ENCODE results near the gene COL6A6. TPM values are rescaled to one million over a fixed set of nuclear protein-coding genes. Genes with fewer than 3 reads are reported as not detected.

COL6A6 gene
- polyA plus RNA-seq, 4 donors: 0.01 to 2.2 TPM; not detected in 2

DNA sequence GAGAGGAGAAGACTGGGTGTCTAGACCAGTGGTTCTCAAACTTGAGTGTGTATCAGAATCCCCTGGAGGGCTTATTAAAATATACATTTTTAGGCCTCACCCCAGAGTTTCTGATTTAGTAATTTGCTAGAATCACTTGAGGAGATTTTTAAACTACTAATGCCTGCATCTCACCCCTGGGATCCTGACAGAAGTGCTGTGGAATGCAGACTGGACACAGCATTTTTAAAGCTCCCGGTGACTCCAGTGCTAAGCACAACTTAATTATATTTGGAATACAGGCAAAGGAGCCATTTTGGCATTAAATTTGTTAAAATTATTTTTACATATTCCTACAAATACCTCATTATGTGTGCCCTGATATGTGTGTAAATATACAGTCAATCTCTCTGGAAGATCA lies 26.7 kb upstream of the COL6A6 start:
- H3K4me1 ChIP-seq (ENCODE audit: control insufficient read depth in 3 of 3, insufficient read depth in 2 of 3, low read depth in 1 of 3, low read length in 2 of 3): no peaks in the 10 kb centered on the region
- no peak overlapping the region for H3K4me3 ChIP-seq (ENCODE audit: low read depth in 1 of 3, low read length in 3 of 3)
- no peaks in the 10 kb centered on the region for H3K9me3 ChIP-seq (ENCODE audit: control insufficient read depth in 2 of 2, insufficient read depth in 1 of 2, low read depth in 1 of 2, low read length in 1 of 2)
- H3K27me3 ChIP-seq (ENCODE audit: control insufficient read depth in 3 of 3, insufficient read depth in 3 of 3, low read length in 3 of 3): no peaks in the 10 kb centered on the region
- H3K27ac ChIP-seq (ENCODE audit: low read depth in 1 of 3, low read length in 2 of 3): no peak overlapping the region
- FAIRE-seq (no peak), DNase-seq (no peak)
- H3K36me3 ChIP-seq (ENCODE audit: control insufficient read depth in 3 of 3, insufficient read depth in 2 of 3, low read depth in 1 of 3, low read length in 3 of 3): no peaks in the 10 kb centered on the region
- 69 to 92% (median 70%) methylated on average over 1 of the region's 1 CpG for WGBS, 3 donors

DNA sequence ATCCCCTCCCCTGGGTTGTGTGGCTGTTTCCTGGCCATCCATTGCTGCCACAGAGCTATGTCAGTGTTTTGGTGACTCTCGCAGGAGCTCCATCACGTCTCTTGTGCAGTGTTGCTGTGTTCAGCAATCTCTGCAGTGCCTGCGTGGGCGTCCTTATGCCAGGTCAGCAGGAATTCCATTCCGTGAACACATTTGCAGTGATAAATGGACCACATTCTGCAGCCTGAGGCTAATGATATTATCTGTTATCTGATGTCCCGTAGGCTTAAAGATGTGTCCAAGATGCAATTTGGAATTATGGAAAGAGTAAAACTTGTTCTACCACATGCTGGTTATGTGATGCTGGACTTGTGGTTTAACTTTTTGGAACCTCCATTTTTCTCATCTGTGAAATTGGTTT lies 25.5 kb upstream of the COL6A6 start:
- Histone ChIP-seq H3K9me3 (ENCODE audit: control insufficient read depth in 2 of 2, insufficient read depth in 1 of 2, low read depth in 1 of 2, low read length in 1 of 2) (no peaks in the 10 kb centered on the region), H3K4me3 (ENCODE audit: low read depth in 1 of 3, low read length in 3 of 3) (no peak overlapping the region), H3K27ac (ENCODE audit: low read depth in 1 of 3, low read length in 2 of 3) (no peak overlapping the region), H3K27me3 (ENCODE audit: control insufficient read depth in 3 of 3, insufficient read depth in 3 of 3, low read length in 3 of 3) (no peaks in the 10 kb centered on the region), H3K4me1 (ENCODE audit: control insufficient read depth in 3 of 3, insufficient read depth in 2 of 3, low read depth in 1 of 3, low read length in 2 of 3) (no peaks in the 10 kb centered on the region), H3K36me3 (ENCODE audit: control insufficient read depth in 3 of 3, insufficient read depth in 2 of 3, low read depth in 1 of 3, low read length in 3 of 3) (no peaks in the 10 kb centered on the region)
- FAIRE-seq: no peak
- DNase-seq: no peak
- 72 to 88% (median 84%) methylated on average over 6 of the region's 6 CpGs for WGBS, 3 donors

DNA sequence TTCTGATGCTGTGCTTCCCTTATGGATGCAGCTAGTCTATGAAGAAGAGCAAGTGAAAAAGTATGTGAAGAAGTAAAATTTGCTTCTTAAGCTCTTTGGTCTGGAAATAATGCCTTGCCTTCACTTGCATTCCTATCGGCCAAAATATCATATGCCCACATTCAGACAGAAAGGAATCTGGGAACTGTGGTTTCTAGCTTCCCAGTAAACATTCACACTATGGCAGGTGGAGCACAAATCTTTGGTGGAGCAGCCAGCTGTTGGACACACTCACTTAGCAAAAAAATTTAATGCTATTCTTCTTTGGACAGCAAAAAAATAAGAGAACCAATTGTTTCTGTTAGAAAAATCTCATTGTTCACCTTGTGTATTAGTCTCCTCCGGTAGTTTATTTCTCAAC lies 12.3 kb upstream of the COL6A6 start:
- no peak for FAIRE-seq
- H3K36me3 ChIP-seq (ENCODE audit: control insufficient read depth in 3 of 3, insufficient read depth in 2 of 3, low read depth in 1 of 3, low read length in 3 of 3): no peaks in the 10 kb centered on the region
- H3K4me1 ChIP-seq (ENCODE audit: control insufficient read depth in 3 of 3, insufficient read depth in 2 of 3, low read depth in 1 of 3, low read length in 2 of 3): no peaks in the 10 kb centered on the region
- no peak for DNase-seq
- H3K27me3 ChIP-seq (ENCODE audit: control insufficient read depth in 3 of 3, insufficient read depth in 3 of 3, low read length in 3 of 3): peaks cover 0 to 2% (median 0%) of the 10 kb centered on the region in 3 donors
- H3K4me3 ChIP-seq (ENCODE audit: low read depth in 1 of 3, low read length in 3 of 3): no peak overlapping the region
- H3K27ac ChIP-seq (ENCODE audit: low read depth in 1 of 3, low read length in 2 of 3): no peak overlapping the region
- 87 to 96% (median 93%) methylated on average over 2 of the region's 2 CpGs for whole genome bisulfite sequencing, 3 donors
- H3K9me3 ChIP-seq (ENCODE audit: control insufficient read depth in 2 of 2, insufficient read depth in 1 of 2, low read depth in 1 of 2, low read length in 1 of 2): no peaks in the 10 kb centered on the region

DNA sequence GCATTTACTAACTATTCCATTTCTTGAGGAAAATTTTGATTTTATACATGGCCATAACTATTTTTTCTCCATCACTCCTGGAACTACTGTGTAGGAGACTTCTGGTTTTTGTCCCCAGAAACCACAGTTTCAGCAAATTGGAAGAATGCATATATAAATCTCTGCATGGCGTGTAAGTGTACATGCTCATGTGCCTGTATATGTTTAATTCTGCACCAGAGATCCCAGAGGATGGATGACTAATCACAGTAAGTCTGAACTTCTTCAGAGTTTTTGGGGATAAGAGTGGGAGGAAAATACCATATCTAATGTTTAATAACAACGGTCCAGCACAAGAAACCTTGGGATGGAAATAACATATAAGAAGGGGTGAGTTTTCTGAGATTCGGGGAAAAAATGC lies 10.9 kb upstream of the COL6A6 start:
- H3K36me3 ChIP-seq (ENCODE audit: control insufficient read depth in 3 of 3, insufficient read depth in 2 of 3, low read depth in 1 of 3, low read length in 3 of 3): no peaks in the 10 kb centered on the region
- H3K4me3 ChIP-seq (ENCODE audit: low read depth in 1 of 3, low read length in 3 of 3): no peak overlapping the region
- H3K27ac ChIP-seq (ENCODE audit: low read depth in 1 of 3, low read length in 2 of 3): no peak overlapping the region
- H3K27me3 ChIP-seq (ENCODE audit: control insufficient read depth in 3 of 3, insufficient read depth in 3 of 3, low read length in 3 of 3): peaks cover 0 to 2% (median 0%) of the 10 kb centered on the region in 3 donors
- H3K9me3 ChIP-seq (ENCODE audit: control insufficient read depth in 2 of 2, insufficient read depth in 1 of 2, low read depth in 1 of 2, low read length in 1 of 2): no peaks in the 10 kb centered on the region
- H3K4me1 ChIP-seq (ENCODE audit: control insufficient read depth in 3 of 3, insufficient read depth in 2 of 3, low read depth in 1 of 3, low read length in 2 of 3): no peaks in the 10 kb centered on the region
- DNase-seq (no peak), FAIRE-seq (no peak)
- 72 to 81% (median 74%) methylated on average over 3 of the region's 3 CpGs for WGBS, 3 donors

DNA sequence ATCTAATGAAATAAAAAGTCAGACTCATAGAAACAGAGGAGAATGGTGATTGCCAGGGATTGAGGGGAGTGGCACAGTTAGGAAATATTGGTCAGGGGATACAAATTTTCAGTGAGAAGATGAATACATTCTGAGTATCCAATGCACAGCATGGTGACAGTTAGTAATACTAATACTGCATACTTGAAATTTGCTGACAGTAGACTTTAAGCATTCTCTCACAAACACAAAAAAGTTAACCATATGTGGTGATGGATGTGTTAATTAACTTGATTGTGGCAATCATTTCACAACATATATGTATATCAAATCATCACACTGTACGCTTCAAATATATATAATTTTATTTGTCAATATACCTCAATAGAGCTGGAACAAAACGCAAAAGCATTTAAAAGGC lies 9.2 kb upstream of the COL6A6 start:
- 80 to 95% (median 89%) methylated on average over 2 of the region's 2 CpGs for WGBS, 3 donors
- no peaks in the 10 kb centered on the region for H3K4me1 ChIP-seq (ENCODE audit: control insufficient read depth in 3 of 3, insufficient read depth in 2 of 3, low read depth in 1 of 3, low read length in 2 of 3)
- no peaks in the 10 kb centered on the region for H3K36me3 ChIP-seq (ENCODE audit: control insufficient read depth in 3 of 3, insufficient read depth in 2 of 3, low read depth in 1 of 3, low read length in 3 of 3)
- no peak overlapping the region for H3K4me3 ChIP-seq (ENCODE audit: low read depth in 1 of 3, low read length in 3 of 3)
- peaks cover 0 to 2% (median 0%) of the 10 kb centered on the region in 3 donors for H3K27me3 ChIP-seq (ENCODE audit: control insufficient read depth in 3 of 3, insufficient read depth in 3 of 3, low read length in 3 of 3)
- DNase-seq: no peak
- H3K9me3 ChIP-seq (ENCODE audit: control insufficient read depth in 2 of 2, insufficient read depth in 1 of 2, low read depth in 1 of 2, low read length in 1 of 2): no peaks in the 10 kb centered on the region
- H3K27ac ChIP-seq (ENCODE audit: low read depth in 1 of 3, low read length in 2 of 3): no peak overlapping the region
- no peak for FAIRE-seq

DNA sequence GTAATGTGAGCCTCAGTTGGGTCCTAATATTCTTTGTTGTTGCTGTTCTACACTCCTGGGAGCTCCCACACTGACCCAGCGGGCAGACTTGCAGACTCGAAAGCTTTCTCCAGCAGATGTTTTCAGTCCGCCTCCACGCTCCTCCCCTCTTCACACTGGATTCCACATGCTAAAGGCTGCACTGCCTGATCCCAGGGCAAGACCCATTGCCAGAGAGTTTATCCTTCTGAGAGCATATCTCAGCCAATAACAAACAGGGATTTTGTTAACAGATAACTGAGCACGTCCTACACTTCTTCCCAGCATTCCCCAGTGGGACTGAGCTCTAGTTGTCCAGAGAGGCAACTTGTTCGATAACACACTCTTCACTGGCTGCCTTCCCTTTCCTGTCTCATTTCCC lies 8.0 kb upstream of the COL6A6 start:
- H3K4me1 ChIP-seq (ENCODE audit: control insufficient read depth in 3 of 3, insufficient read depth in 2 of 3, low read depth in 1 of 3, low read length in 2 of 3): no peaks in the 10 kb centered on the region
- 50 to 64% (median 51%) methylated on average over 6 of the region's 6 CpGs for WGBS, 3 donors
- FAIRE-seq: no peak

DNA sequence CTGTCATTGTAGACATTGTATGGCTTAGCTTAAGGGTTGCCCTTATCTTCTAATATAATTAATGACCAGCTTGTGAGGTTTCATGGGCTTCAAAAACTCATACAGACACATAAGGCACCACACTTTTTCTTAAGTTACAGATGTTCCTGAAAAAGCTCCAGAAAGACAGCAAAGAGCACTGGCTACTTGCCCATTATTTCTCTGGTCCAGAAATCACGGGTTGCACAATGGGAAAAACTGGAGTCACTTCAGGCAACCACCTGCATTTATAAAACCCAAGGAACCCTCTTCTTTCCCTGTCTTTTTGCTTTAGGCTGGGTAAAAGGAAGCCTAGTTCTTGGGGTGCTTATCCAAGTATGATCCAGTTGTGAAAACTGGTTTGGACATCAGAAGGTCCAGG lies 2.3 kb upstream of the COL6A6 start:
- no peak for DNase-seq
- Histone ChIP-seq H3K4me3 (ENCODE audit: low read depth in 1 of 3, low read length in 3 of 3) (no peak overlapping the region), H3K9me3 (ENCODE audit: control insufficient read depth in 2 of 2, insufficient read depth in 1 of 2, low read depth in 1 of 2, low read length in 1 of 2) (no peaks in the 10 kb centered on the region), H3K36me3 (ENCODE audit: control insufficient read depth in 3 of 3, insufficient read depth in 2 of 3, low read depth in 1 of 3, low read length in 3 of 3) (no peaks in the 10 kb centered on the region), H3K4me1 (ENCODE audit: control insufficient read depth in 3 of 3, insufficient read depth in 2 of 3, low read depth in 1 of 3, low read length in 2 of 3) (no peaks in the 10 kb centered on the region), H3K27ac (ENCODE audit: low read depth in 1 of 3, low read length in 2 of 3) (no peak overlapping the region), H3K27me3 (ENCODE audit: control insufficient read depth in 3 of 3, insufficient read depth in 3 of 3, low read length in 3 of 3) (peaks cover 0 to 30% (median 2%) of the 10 kb centered on the region in 3 donors)
- FAIRE-seq: no peak
- WGBS, 3 donors: 52 to 60% (median 56%) methylated on average over 1 of the region's 1 CpG

More for the DNA sequence above, 8.0 kb upstream of the COL6A6 start:
- Histone ChIP-seq H3K9me3 (ENCODE audit: control insufficient read depth in 2 of 2, insufficient read depth in 1 of 2, low read depth in 1 of 2, low read length in 1 of 2) (no peaks in the 10 kb centered on the region), H3K27me3 (ENCODE audit: control insufficient read depth in 3 of 3, insufficient read depth in 3 of 3, low read length in 3 of 3) (peaks cover 0 to 2% (median 0%) of the 10 kb centered on the region in 3 donors), H3K36me3 (ENCODE audit: control insufficient read depth in 3 of 3, insufficient read depth in 2 of 3, low read depth in 1 of 3, low read length in 3 of 3) (no peaks in the 10 kb centered on the region), H3K27ac (ENCODE audit: low read depth in 1 of 3, low read length in 2 of 3) (no peak overlapping the region), H3K4me3 (ENCODE audit: low read depth in 1 of 3, low read length in 3 of 3) (no peak overlapping the region)
- DNase-seq: no peak

DNA sequence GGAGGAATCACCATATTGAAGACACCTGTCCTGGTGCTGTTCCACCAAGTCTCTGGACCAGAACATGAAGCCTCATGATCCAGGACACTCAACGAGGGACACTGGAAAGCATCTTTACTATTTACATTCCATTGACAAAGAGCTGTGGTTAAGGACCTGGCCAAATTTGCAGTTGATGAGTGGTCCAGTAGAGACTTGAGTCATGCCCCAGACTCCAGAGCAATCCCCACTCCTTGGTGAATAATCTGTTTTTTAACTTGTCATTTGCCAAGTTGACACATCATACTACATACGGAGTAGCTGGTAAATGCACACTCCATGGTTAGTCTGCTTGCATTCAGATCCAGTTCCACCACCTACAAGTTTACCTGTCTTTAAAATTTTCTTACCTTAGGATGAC lies 1.2 kb upstream of the COL6A6 start:
- DNase-seq (no peak), FAIRE-seq (no peak)
- no peaks in the 10 kb centered on the region for H3K9me3 ChIP-seq (ENCODE audit: control insufficient read depth in 2 of 2, insufficient read depth in 1 of 2, low read depth in 1 of 2, low read length in 1 of 2)
- WGBS, 3 donors: 79 to 93% (median 85%) methylated on average over 2 of the region's 2 CpGs
- H3K4me3 ChIP-seq (ENCODE audit: low read depth in 1 of 3, low read length in 3 of 3): no peak overlapping the region
- no peaks in the 10 kb centered on the region for H3K4me1 ChIP-seq (ENCODE audit: control insufficient read depth in 3 of 3, insufficient read depth in 2 of 3, low read depth in 1 of 3, low read length in 2 of 3)
- H3K27ac ChIP-seq (ENCODE audit: low read depth in 1 of 3, low read length in 2 of 3): no peak overlapping the region
- peaks cover 0 to 30% (median 2%) of the 10 kb centered on the region in 3 donors for H3K27me3 ChIP-seq (ENCODE audit: control insufficient read depth in 3 of 3, insufficient read depth in 3 of 3, low read length in 3 of 3)
- H3K36me3 ChIP-seq (ENCODE audit: control insufficient read depth in 3 of 3, insufficient read depth in 2 of 3, low read depth in 1 of 3, low read length in 3 of 3): no peaks in the 10 kb centered on the region

DNA sequence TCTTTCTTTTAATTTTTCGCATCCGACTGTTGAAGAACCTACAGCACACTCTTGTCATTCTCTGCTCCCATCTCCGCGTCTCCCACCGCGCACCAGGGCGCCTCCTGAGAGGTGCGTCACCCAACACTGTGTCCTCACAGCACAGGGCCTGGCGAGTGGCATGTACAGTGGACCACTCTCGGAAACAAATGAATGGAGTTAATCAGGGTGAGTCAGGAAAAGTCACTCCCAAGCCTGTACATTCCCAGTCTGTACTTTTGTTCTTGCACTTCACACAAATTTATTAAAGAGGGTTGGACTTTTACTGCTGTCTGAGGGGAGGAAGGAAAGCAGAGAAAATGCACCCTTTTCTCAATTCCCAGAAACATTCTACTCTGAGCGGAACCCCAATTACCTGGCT lies 625 bp downstream of the COL6A6 start:
- FAIRE-seq: no peak
- H3K4me3 ChIP-seq (ENCODE audit: low read depth in 1 of 3, low read length in 3 of 3): peak overlapping the region in 1 of 3 donors; percentile 36

More for the DNA sequence above, 625 bp downstream of the COL6A6 start:
- Histone ChIP-seq H3K9me3 (ENCODE audit: control insufficient read depth in 2 of 2, insufficient read depth in 1 of 2, low read depth in 1 of 2, low read length in 1 of 2) (no peaks in the 10 kb centered on the region), H3K36me3 (ENCODE audit: control insufficient read depth in 3 of 3, insufficient read depth in 2 of 3, low read depth in 1 of 3, low read length in 3 of 3) (no peaks in the 10 kb centered on the region), H3K27me3 (ENCODE audit: control insufficient read depth in 3 of 3, insufficient read depth in 3 of 3, low read length in 3 of 3) (peaks cover 0 to 30% (median 2%) of the 10 kb centered on the region in 3 donors), H3K27ac (ENCODE audit: low read depth in 1 of 3, low read length in 2 of 3) (no peak overlapping the region), H3K4me1 (ENCODE audit: control insufficient read depth in 3 of 3, insufficient read depth in 2 of 3, low read depth in 1 of 3, low read length in 2 of 3) (no peaks in the 10 kb centered on the region)
- no peak for DNase-seq
- 27 to 29% (median 28%) methylated on average over 11 of the region's 11 CpGs for WGBS, 3 donors

Data from small intestine (tissue), 7 donors.